ENCODE data around the gene CCDC28B.

The CCDC28B gene

GRCh38 chr1:32194984-32195383 lies 5.4 kb upstream of the CCDC28B start:
- no peak for DNase-seq (ENCODE audit: low spot score)

DNA sequence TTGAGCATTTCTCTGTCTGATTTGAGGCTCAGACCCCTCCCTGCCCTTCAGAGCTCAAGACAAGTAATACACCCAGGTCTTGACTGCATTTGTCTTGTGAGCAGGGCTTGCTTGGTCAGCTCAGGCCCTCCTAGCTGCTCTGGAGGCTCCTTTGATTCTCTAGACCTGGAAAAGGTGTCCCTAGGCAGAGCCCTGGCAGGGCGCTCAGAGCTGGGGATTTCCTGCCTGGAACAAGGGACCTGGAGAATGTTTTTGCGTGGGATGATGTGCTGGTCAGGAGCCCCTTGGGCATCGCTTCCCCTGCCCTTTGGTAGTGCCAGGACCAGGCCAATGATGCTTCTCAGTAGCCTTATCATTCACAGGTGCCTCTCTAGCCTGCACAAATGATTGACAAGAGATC lies 4.9 kb upstream of the CCDC28B start:
- no peak for DNase-seq (ENCODE audit: low spot score)

GRCh38 chr1:32195972-32196823 lies 4.2 kb upstream of the CCDC28B start:
- DNase-seq (ENCODE audit: low spot score) = no peak

DNA sequence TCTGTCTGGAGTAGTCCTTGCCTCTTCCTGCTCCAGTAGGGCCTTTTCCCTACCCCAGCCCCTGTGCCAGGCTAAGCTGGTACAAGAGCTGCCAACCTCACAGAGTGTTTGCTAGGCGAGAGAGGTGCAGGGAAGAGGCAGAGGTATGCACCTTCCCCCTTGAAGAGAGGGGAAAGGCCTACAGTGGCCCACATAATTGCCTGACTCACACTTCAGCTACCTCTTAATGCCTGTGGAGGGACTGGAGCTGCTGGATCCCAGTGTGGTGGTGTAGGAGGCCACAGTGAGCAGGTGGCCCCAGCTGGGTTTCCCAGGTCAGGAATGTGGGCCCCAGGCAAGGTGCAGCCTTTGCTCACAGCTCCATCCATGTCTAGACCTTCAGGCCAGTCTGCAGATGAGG lies 3.3 kb upstream of the CCDC28B start:
- no peak for DNase-seq (ENCODE audit: low spot score)

DNA sequence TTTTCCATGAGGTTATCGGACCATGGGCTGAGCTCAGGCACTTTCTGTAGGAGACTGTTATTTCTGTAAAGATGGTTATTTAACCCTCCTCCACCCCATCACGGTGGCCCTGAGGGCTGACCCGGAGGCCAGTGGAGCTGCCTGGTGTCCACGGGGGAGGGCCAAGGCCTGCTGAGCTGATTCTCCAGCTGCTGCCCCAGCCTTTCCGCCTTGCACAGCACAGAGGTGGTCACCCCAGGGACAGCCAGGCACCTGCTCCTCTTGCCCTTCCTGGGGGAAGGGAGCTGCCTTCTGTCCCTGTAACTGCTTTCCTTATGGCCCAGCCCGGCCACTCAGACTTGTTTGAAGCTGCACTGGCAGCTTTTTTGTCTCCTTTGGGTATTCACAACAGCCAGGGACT lies 2.6 kb upstream of the CCDC28B start:
- no peak for DNase-seq (ENCODE audit: low spot score)

GRCh38 chr1:32198237-32199042 lies 2.0 kb upstream of the CCDC28B start:
- DNase-seq (ENCODE audit: low spot score) = no peak

DNA sequence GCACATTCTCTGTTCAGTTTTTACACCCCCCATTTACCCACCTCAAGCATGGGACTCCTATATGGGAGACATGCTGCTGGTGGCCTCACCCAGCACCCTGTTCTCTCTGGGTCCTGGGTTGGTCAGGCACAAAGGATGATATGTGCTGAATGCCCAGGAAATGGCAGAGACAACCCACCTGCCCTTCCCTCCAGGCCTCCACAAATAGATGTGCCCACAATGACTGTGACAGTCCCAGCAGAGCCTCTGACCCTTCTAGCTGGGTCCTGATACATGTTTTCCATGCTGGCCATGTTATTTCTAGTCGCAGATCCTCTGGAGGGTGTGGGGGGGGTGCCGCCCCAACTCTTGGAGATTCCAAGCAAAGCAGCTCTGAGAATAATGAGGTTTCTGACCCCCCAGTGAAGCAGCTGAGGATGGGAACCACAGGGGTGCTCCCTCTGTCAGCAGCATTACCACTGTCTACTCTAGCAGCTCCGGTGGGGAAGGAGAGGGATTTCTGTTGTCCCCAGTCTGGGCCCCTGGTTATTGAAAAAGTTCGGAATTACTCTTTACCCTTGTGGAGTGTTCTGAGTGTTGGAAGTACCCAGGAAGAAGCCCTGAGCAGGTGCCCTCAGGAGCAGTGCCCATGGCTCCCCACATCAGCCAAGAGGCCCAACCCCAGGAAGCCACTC lies 1.2 kb upstream of the CCDC28B start:
- no peak for DNase-seq (ENCODE audit: low spot score)

DNA sequence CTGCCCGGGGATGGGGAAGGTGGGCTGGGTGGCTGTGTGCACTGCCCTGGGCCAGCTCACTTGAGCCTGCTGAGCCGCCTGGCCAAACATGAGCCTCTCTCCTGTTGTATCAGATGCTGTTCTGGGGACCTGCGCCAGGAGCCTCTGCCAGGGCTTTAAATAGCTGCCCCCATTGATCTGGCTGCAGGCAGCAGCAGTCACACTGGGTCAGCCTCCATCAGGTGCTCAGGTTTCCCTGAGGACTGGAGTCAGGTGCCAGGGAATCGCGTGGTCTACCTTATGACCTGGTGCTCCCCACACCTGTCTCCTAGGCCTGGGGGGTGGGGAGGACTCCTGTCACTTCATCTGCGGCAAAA lies 700 bp upstream of the CCDC28B start:
- DNase-seq (ENCODE audit: low spot score) = no peak

- peak; percentile 57 for DNase-seq (ENCODE audit: low spot score)
Measured at GRCh38 chr1:32201011-32201855, 838 bp downstream of the CCDC28B start.

DNA sequence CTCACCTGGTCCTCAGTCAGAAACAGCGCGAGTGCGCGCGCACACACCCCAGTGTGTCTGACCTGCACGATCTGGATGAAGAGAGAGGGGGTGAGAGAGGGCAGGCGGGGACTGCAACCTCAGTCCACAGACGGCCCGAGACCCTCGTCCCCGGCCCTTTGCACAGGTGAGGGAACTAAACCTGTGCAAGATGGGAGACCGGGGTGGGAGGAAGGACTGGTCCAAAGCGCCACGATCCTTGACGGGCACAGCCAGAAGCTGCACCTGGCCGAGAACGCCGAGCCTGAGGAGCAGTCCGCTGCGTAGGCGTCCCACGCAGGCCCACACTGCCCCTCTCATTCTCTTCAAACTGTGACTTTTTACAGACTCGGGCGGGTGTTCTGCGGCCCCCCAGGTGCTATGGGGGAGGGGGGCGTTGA lies 4.6 kb downstream of the CCDC28B start:
- DNase-seq (ENCODE audit: low spot score) = no peak

- peak; percentile 93 for DNase-seq (ENCODE audit: low spot score)
Measured at GRCh38 chr1:32205401-32206370, 5.3 kb downstream of the CCDC28B start, which contains the start of gene IQCC. IQCC (plus strand) TSS chr1:32205671; CDS start chr1:32205682, 11 bp downstream.

- no peak for DNase-seq (ENCODE audit: low spot score)
Measured at GRCh38 chr1:32208469-32208868, 8.1 kb downstream of the CCDC28B start.

GRCh38 chr1:32208891-32209328 lies 8.5 kb downstream of the CCDC28B start, which contains the start of gene DCDC2B:
DCDC2B (plus strand) TSS chr1:32209089; CDS start chr1:32209094, 5 bp downstream.
- no peak for DNase-seq (ENCODE audit: low spot score)

- peak; percentile 79 for DNase-seq (ENCODE audit: low spot score)
Measured at GRCh38 chr1:32215629-32216480, 15.5 kb downstream of the CCDC28B start.

DNA sequence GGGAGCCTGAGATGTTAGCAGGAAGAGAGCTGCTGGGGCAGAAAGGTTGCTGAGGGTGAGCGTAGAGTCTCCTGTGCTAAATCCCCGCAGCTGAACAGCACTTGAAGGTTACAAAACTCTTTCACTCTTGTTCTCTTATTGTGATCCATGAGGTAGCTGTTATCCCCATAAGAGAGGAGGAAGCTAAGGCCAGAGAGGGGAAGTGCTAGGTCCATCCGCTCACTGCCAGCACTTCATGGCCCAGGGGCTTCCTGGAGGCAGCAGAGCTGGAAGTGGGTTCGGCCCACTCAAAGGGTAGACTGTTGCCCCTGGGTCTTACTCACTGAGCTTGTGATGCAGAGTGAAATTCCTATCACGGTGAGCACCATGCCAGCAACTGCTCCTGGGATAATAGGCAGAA lies 16.2 kb downstream of the CCDC28B start:
- no peak for DNase-seq (ENCODE audit: low spot score)

DNA sequence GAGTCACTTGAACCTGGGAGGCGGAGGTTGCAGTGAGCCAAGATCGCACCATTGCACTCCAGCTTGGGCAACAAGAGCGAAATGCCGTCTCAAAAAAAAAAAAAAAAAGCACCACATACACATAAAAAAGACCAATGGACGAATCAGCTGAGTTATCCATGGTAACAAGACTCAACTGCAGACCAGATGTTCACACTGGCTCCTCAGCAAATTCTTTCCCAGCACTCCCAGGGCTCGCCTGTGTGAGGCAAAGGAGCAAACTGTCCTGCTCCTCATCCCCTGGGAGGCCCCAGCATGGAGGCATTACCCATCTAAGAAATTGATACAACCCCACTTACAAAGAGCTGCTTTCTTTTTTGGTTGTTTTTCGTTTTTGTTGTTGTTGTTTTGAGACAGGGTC lies 18.6 kb downstream of the CCDC28B start:
- DNase-seq (ENCODE audit: low spot score) = no peak

GRCh38 chr1:32220746-32221580 lies 20.6 kb downstream of the CCDC28B start:
- no peak for DNase-seq (ENCODE audit: low spot score)

DNA sequence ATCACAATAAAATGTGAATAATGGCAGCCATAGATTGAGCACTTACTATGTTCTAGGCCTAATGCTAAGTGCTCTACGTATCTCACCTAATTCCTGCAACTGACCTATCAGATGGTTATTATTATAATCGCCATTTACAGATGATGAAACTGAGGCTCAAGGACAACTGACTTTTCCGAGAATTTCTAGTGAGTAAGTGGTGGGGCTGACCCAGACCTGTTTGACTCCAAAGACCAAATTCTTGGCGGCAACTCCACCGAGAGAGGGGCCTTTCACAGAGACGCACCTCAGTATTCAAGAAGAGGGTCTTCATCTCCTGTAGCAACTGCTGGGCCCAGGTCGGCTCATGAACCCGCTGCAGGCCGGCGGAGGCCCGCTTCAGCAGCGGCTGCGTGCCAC lies 21.2 kb downstream of the CCDC28B start:
- no peak for DNase-seq (ENCODE audit: low spot score)

All from AG08396 (cell line).